Esophagus muscularis mucosa (tissue), 4 donors: ENCODE data around the gene GATAD2B.

Experiments used
- EP300 ChIP-seq: sonication (generic); formaldehyde crosslinking; IDR thresholded peaks from one replicate; pipeline ENCODE4 v1.6.1; 2017; ENCODE audit warnings: antibody characterized with exemption
- POLR2A ChIP-seq: fragments of 450-650 bp; IDR thresholded peaks from one replicate; pipeline ENCODE4 v1.6.1; 2017; ENCODE audit warnings: antibody characterized with exemption, moderate library complexity, mild to moderate bottlenecking, low read depth
- POLR2AphosphoS5 ChIP-seq, 2 donors: sonication (generic); formaldehyde crosslinking; IDR thresholded peaks; one replicate each; pipeline ENCODE4 v1.6.1; 2017; ENCODE audit warnings: antibody characterized with exemption in 2 of 2
- TF ChIP-seq, protein P1 (sequence below), 3 experiments: fragments of 200-600 bp in 2 of 3; fragments of 450-650 bp in 1 of 3; sonication (generic) in 2 of 3; IDR thresholded peaks; one replicate each; pipeline ENCODE4 v1.5.1; 2017 to 2019; ENCODE audit warnings: antibody characterized with exemption in 3 of 3, mild to moderate bottlenecking in 2 of 3, moderate library complexity in 1 of 3

DNA sequence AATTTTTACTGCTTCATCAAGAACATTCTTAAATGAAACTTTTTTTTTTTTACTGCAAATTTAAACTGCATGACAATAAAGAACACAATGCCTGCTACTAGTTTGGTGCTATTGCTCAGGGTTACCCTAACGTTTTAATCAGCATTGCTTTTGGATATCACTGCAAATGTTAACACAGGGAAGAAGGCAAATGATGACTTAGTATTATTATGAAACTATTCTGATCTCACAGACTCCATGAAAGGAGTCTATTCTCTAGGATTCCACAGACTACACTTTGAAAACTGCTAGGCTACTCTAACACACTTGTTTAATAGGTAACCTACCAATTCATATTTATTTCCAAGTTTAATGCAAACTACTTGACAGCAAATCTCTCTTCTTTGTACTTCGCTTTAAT is 49.8 kb downstream of the GATAD2B start:
- TF ChIP-seq POLR2AphosphoS5 (IDR thresholded peaks at IDR 0.05) (no peak), EP300 (no peak), POLR2A (no peak)
- TF ChIP-seq, protein P1, sequence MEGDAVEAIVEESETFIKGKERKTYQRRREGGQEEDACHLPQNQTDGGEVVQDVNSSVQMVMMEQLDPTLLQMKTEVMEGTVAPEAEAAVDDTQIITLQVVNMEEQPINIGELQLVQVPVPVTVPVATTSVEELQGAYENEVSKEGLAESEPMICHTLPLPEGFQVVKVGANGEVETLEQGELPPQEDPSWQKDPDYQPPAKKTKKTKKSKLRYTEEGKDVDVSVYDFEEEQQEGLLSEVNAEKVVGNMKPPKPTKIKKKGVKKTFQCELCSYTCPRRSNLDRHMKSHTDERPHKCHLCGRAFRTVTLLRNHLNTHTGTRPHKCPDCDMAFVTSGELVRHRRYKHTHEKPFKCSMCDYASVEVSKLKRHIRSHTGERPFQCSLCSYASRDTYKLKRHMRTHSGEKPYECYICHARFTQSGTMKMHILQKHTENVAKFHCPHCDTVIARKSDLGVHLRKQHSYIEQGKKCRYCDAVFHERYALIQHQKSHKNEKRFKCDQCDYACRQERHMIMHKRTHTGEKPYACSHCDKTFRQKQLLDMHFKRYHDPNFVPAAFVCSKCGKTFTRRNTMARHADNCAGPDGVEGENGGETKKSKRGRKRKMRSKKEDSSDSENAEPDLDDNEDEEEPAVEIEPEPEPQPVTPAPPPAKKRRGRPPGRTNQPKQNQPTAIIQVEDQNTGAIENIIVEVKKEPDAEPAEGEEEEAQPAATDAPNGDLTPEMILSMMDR (IDR thresholded peaks at IDR 0.05): no peak
